ENCODE measurements around the gene TIMM10B. TPM values are rescaled to one million over a fixed set of nuclear protein-coding genes. Genes with fewer than 3 reads are reported as not detected.

TIMM10B gene
- total and polyA plus RNA-seq, 9 of the 15 experiments (the other 6 are each of a cell fraction or from before 2014, with no cell fraction given) = 43.2 to 163 (median 57.0) TPM

GRCh38 chr11:6482441-6482840, 1.1 kb downstream of the TIMM10B start:
- in situ Hi-C loops (cut with MboI) (no loop called here), intact Hi-C loops (cut with micrococcal nuclease) (no loop called here)
- H3K4me2 ChIP-seq (ENCODE audit: insufficient read depth, low read length) = peak overlapping the region; percentile 97
- ATAC-seq = no peak
- peaks cover 53% of the 10 kb centered on the region for H3K79me2 ChIP-seq (ENCODE audit: control insufficient read depth, insufficient read depth, low read length)
- H2AFZ ChIP-seq (ENCODE audit: low read depth, low read length) = no peak overlapping the region
- H3K9me1 ChIP-seq (ENCODE audit: control insufficient read depth, insufficient read depth, low read length) = no peaks in the 10 kb centered on the region
- H3K27ac ChIP-seq (ENCODE audit: extremely low read depth, low read depth, low read length) = peak overlapping the region; percentile 93
- no peak for TF ChIP-seq ATF2 (CRISPR knock-in tag; IDR thresholded peaks at IDR 0.05)
- no peak for TF ChIP-seq FOXM1 (IDR thresholded peaks at IDR 0.05; ENCODE audit: low read depth)
- TF ChIP-seq FOXM1 (CRISPR knock-in tag; IDR thresholded peaks at IDR 0.05; ENCODE audit: low read depth) = 0 out of 2 replicates have a peak, but pooled peaks have one; percentile 11
- TF ChIP-seq ZNF316 (IDR thresholded peaks at IDR 0.05) = peak; percentile 56
- TF ChIP-seq, protein P1, sequence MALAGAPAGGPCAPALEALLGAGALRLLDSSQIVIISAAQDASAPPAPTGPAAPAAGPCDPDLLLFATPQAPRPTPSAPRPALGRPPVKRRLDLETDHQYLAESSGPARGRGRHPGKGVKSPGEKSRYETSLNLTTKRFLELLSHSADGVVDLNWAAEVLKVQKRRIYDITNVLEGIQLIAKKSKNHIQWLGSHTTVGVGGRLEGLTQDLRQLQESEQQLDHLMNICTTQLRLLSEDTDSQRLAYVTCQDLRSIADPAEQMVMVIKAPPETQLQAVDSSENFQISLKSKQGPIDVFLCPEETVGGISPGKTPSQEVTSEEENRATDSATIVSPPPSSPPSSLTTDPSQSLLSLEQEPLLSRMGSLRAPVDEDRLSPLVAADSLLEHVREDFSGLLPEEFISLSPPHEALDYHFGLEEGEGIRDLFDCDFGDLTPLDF (CRISPR knock-in tag; IDR thresholded peaks at IDR 0.05) = no peak
- TF ChIP-seq ZNF282 (CRISPR knock-in tag; IDR thresholded peaks at IDR 0.05) = no peak
- TF ChIP-seq TAF1 (IDR thresholded peaks at IDR 0.05; ENCODE audit: control insufficient read depth, extremely low read depth, insufficient read depth, low read length, severe bottlenecking) = no peak
- TF ChIP-seq PRPF4 (IDR thresholded peaks at IDR 0.05; ENCODE audit: insufficient read depth, low read depth, low read length, poor library complexity, severe bottlenecking) = no peak
- no peak for TF ChIP-seq ZNF263 (CRISPR knock-in tag; IDR thresholded peaks at IDR 0.05; ENCODE audit: borderline replicate concordance)
- TF ChIP-seq TAF9B (IDR thresholded peaks at IDR 0.05; ENCODE audit: partially characterized antibody) = no peak
- TF ChIP-seq RUNX1 (IDR thresholded peaks at IDR 0.05; ENCODE audit: low read depth) = no peak
- TF ChIP-seq, protein P2, sequence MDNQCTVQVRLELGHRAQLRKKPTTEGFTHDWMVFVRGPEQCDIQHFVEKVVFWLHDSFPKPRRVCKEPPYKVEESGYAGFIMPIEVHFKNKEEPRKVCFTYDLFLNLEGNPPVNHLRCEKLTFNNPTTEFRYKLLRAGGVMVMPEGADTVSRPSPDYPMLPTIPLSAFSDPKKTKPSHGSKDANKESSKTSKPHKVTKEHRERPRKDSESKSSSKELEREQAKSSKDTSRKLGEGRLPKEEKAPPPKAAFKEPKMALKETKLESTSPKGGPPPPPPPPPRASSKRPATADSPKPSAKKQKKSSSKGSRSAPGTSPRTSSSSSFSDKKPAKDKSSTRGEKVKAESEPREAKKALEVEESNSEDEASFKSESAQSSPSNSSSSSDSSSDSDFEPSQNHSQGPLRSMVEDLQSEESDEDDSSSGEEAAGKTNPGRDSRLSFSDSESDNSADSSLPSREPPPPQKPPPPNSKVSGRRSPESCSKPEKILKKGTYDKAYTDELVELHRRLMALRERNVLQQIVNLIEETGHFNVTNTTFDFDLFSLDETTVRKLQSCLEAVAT (IDR thresholded peaks at IDR 0.05) = no peak
- no peak for DNase-seq (ENCODE audit: extremely low read depth in 1 of 4, low spot score in 3 of 4)
- 44% methylated on average over 4 of the region's 4 CpGs for WGBS (ENCODE audit: insufficient coverage, low coverage, missing lambda C conversion rate)
- peak overlapping the region; percentile 87 for H3K4me3 ChIP-seq
- no peaks in the 10 kb centered on the region for H3K27me3 ChIP-seq (ENCODE audit: control insufficient read depth in 2 of 2, insufficient read depth in 2 of 2, low read length in 2 of 2)
- H3K4me1 ChIP-seq (replicated peaks in 1 of 2; ENCODE audit: control insufficient read depth in 2 of 2, insufficient read depth in 2 of 2, low read length in 2 of 2) = peaks cover 14 to 17% of the 10 kb centered on the region in 2 experiments; a peak in 4 of 5 replicates
- no peaks in the 10 kb centered on the region for H3K9me3 ChIP-seq (replicated peaks; ENCODE audit: control insufficient read depth, insufficient read depth, low read depth, low read length)
- no peaks in the 10 kb centered on the region; the same call in 1 of the 2 replicates for H4K20me1 ChIP-seq (replicated peaks; ENCODE audit: control insufficient read depth, insufficient read depth, low read length)
- BruUV-seq (replicated peaks) = no TSS peak
- POLR2A ChIA-PET = interaction anchor here (0.6 to 1.7 kb wide), 6 partner anchors 8 to 1977 kb away, joined by 3 to 7 read pairs (median 3); no protein-coding TSS in a partner anchor
- FAIRE-seq = no peak
- CTCF ChIA-PET (ENCODE audit: low intra/inter-chr PET ratio) = no interaction called here
- H3K36me3 ChIP-seq (ENCODE audit: control insufficient read depth, insufficient read depth, low read length) = peaks cover 82% of the 10 kb centered on the region
- peak overlapping the region; percentile 95 to 99; a peak in 3 of 4 replicates for H3K9ac ChIP-seq (ENCODE audit: insufficient read depth in 1 of 2, low read depth in 2 of 2, low read length in 2 of 2)
